HG02884 (cell line): ENCODE results near the gene ENOPH1.

Source experiments
- ATAC-seq: cut with Tn5 transposase; IDR thresholded peaks from one replicate; pipeline ENCODE4 v1.9.1; 2021; ENCODE audit warnings: mild to moderate bottlenecking, moderate library complexity; ENCODE audit not compliant: unreplicated experiment

ENOPH1 gene

GRCh38 chr4:82508011-82508410 is 77.6 kb downstream of the ENOPH1 start:
- no peak for ATAC-seq

GRCh38 chr4:82508806-82509428 is 78.5 kb downstream of the ENOPH1 start:
- no peak for ATAC-seq

DNA sequence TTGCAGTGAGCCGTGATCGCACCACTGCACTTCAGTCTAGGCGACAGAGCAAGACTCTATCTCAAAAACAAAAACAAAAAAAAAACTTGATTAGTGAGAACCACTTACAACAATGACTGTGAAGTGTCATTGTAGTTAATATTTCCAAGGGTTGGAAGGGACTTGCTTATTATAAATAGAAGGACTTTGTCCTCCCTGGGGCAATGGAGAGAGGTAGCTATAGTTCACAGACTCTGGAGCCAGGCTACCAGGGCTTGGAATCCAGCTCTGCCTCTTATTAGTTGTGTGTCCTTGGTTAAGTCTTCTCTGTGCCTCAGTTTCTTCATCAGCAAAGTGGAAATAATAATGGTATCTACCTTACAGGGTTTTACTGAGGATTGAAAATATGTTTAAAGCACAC is 79.8 kb downstream of the ENOPH1 start:
- ATAC-seq, result no peak
